COLO668 (cell line): Measurements from ENCODE around the gene RGS2.

ENCODE experiments used
- DNase-seq: peaks from one replicate; lab custom pipeline; 2025; ENCODE audit not compliant: unreplicated experiment; lab: John Stamatoyannopoulos, UW

RGS2 gene

GRCh38 chr1:192808518-192809306 is at the start of gene RGS2:
Gene RGS2 (plus strand): TSS chr1:192809039. CDS start chr1:192809072, 33 bp downstream.
- peak; percentile 96 for DNase-seq

- no peak for DNase-seq
These were observed 49.7 kb upstream of the RGS2 start for GRCh38 chr1:192759104-192759503.

- no peak for DNase-seq
These were observed 46.6 kb upstream of the RGS2 start for GRCh38 chr1:192762265-192762664.

- no peak for DNase-seq
These were observed 45.6 kb upstream of the RGS2 start for GRCh38 chr1:192763243-192763642.

- DNase-seq = no peak
These were observed 45.1 kb upstream of the RGS2 start for GRCh38 chr1:192763756-192764155.

GRCh38 chr1:192764675-192765074 is 44.2 kb upstream of the RGS2 start:
- no peak for DNase-seq

GRCh38 chr1:192766009-192766625 is 42.7 kb upstream of the RGS2 start:
- no peak for DNase-seq

- DNase-seq = no peak
These were observed 42.0 kb upstream of the RGS2 start for GRCh38 chr1:192766876-192767275.

GRCh38 chr1:192767798-192768197 is 41.0 kb upstream of the RGS2 start:
- DNase-seq = no peak

GRCh38 chr1:192768463-192768862 is 40.4 kb upstream of the RGS2 start:
- no peak for DNase-seq

- DNase-seq = no peak
These were observed 37.5 kb upstream of the RGS2 start for GRCh38 chr1:192771341-192771740.

GRCh38 chr1:192775631-192776030 is 33.2 kb upstream of the RGS2 start:
- DNase-seq = no peak

- no peak for DNase-seq
These were observed 32.6 kb upstream of the RGS2 start for GRCh38 chr1:192776206-192776605.

GRCh38 chr1:192776998-192777397 is 31.8 kb upstream of the RGS2 start:
- no peak for DNase-seq

- no peak for DNase-seq
These were observed 25.0 kb upstream of the RGS2 start for GRCh38 chr1:192783791-192784190.

- DNase-seq = no peak
These were observed 24.4 kb upstream of the RGS2 start for GRCh38 chr1:192784397-192784796.

- no peak for DNase-seq
These were observed 22.3 kb upstream of the RGS2 start for GRCh38 chr1:192786576-192786975.

- DNase-seq = no peak
These were observed 20.8 kb upstream of the RGS2 start for GRCh38 chr1:192787914-192788585.

- no peak for DNase-seq
These were observed 19.0 kb upstream of the RGS2 start for GRCh38 chr1:192789871-192790270.

- no peak for DNase-seq
These were observed 16.2 kb upstream of the RGS2 start for GRCh38 chr1:192792628-192793027.

- no peak for DNase-seq
These were observed 14.7 kb upstream of the RGS2 start for GRCh38 chr1:192793983-192794767.

GRCh38 chr1:192794768-192795035 is 14.1 kb upstream of the RGS2 start:
- no peak for DNase-seq
